Measurements from ENCODE around the gene KDF1. TPM values are rescaled to one million over a fixed set of nuclear protein-coding genes. Genes with fewer than 3 reads are reported as not detected.

Gene KDF1
- total and polyA plus RNA-seq, 2 of the 13 experiments (the other 11 are each of a cell fraction or from before 2014, with no cell fraction given), result 1.9 to 4.9 TPM

GRCh38 chr1:26921540-26922430, 38.5 kb downstream of the KDF1 start, which contains the start of gene NUDC (continued):
- TF ChIP-seq MTERF4 (CRISPR knock-in tag; IDR thresholded peaks at IDR 0.05) (no peak; the same call in 1 of the 2 replicates), SMARCE1 (IDR thresholded peaks at IDR 0.05; ENCODE audit: borderline replicate concordance) (no peak), ZNF383 (CRISPR knock-in tag; IDR thresholded peaks at IDR 0.05; ENCODE audit: borderline replicate concordance) (0 out of 2 replicates have a peak, but pooled peaks have one; percentile 7), SIX4 (CRISPR knock-in tag; IDR thresholded peaks at IDR 0.05) (no peak), TCF12 (IDR thresholded peaks at IDR 0.05) (no peak), TCF12 (CRISPR knock-in tag; IDR thresholded peaks at IDR 0.05) (0 out of 2 replicates have a peak, but pooled peaks have one; percentile 69), ZNF703 (CRISPR knock-in tag; IDR thresholded peaks at IDR 0.05; ENCODE audit: borderline replicate concordance) (no peak; the same call in 1 of the 2 replicates), NFYC (CRISPR knock-in tag; IDR thresholded peaks at IDR 0.05) (peak; percentile 94), ZNF136 (CRISPR knock-in tag; IDR thresholded peaks at IDR 0.05; ENCODE audit: low read depth) (peak; percentile 79; the same call in 1 of the 2 replicates), ZNF552 (CRISPR knock-in tag; IDR thresholded peaks at IDR 0.05; ENCODE audit: borderline replicate concordance) (peak; percentile 47; the same call in 1 of the 2 replicates), ZKSCAN8 (CRISPR knock-in tag; IDR thresholded peaks at IDR 0.05; ENCODE audit: borderline replicate concordance) (no peak), ZMAT5 (CRISPR knock-in tag; IDR thresholded peaks at IDR 0.05; ENCODE audit: borderline replicate concordance, low read depth) (no peak), ATF3 (CRISPR knock-in tag; IDR thresholded peaks at IDR 0.05) (peak; percentile 41; the same call in 1 of the 2 replicates), ZNF556 (CRISPR knock-in tag; IDR thresholded peaks at IDR 0.05; ENCODE audit: borderline replicate concordance) (no peak), ZNF652 (CRISPR knock-in tag; IDR thresholded peaks at IDR 0.05; ENCODE audit: borderline replicate concordance, low read depth) (no peak), IRX3 (CRISPR knock-in tag; IDR thresholded peaks at IDR 0.05; ENCODE audit: borderline replicate concordance, low read depth) (peak; percentile 16), BORCS8-MEF2B (CRISPR knock-in tag; IDR thresholded peaks at IDR 0.05) (peak; percentile 53), ZBTB2 (CRISPR knock-in tag; IDR thresholded peaks at IDR 0.05; ENCODE audit: low read depth) (no peak), MLXIP (CRISPR knock-in tag; IDR thresholded peaks at IDR 0.05; ENCODE audit: borderline replicate concordance) (0 out of 2 replicates have a peak, but pooled peaks have one; percentile 73), RARA (CRISPR knock-in tag; IDR thresholded peaks at IDR 0.05) (no peak), POGZ (CRISPR knock-in tag; IDR thresholded peaks at IDR 0.05) (peak; percentile 73), ZNF510 (CRISPR knock-in tag; IDR thresholded peaks at IDR 0.05; ENCODE audit: low read depth) (no peak; the same call in 1 of the 2 replicates)
